Stimulated activated naive CD8-positive, alpha-beta T cell treated with anti-CD3 and anti-CD28 coated beads, Interleukin-15, amount 100 ng/mL, for 72 hours (primary cell): ENCODE data around the gene CD5L.

Source experiments
- ATAC-seq: fragments of 150-1000 bp; cut with Tn5 transposase; 2 replicates; pipeline ENCODE4 v1.10.0; 2021; ENCODE audit warnings: mild to moderate bottlenecking, moderate library complexity
- DNase-seq, 2 donors: peaks; one replicate each; pipeline ENCODE4 v3.0.0; 2021 to 2022
- H3K27ac Mint-ChIP-seq, 2 donors: one replicate each; pipeline ENCODE4 v1.8.0; 2022; ENCODE audit warnings: mild to moderate bottlenecking in 2 of 2, mixed read lengths in 2 of 2, moderate library complexity in 2 of 2
- H3K27me3 Mint-ChIP-seq: one replicate; pipeline ENCODE4 v1.8.0; 2022; ENCODE audit warnings: mixed read lengths
- H3K4me1 Mint-ChIP-seq: one replicate; pipeline ENCODE4 v1.8.0; 2022; ENCODE audit warnings: mild to moderate bottlenecking, mixed read lengths
- H3K4me3 Mint-ChIP-seq, 2 donors: one replicate each; pipeline ENCODE4 v1.8.0; 2022; ENCODE audit warnings: mild to moderate bottlenecking in 2 of 2, mixed read lengths in 2 of 2, moderate library complexity in 1 of 2
- H3K9me3 Mint-ChIP-seq, 2 donors: one replicate each; pipeline ENCODE4 v1.8.0; 2022; ENCODE audit warnings: mixed read lengths in 2 of 2

CD5L gene

GRCh38 chr1:157831968-157832626 is 9.5 kb downstream of the CD5L start:
- H3K4me1 Mint-ChIP-seq = peaks cover 6% of the 10 kb centered on the region
- H3K4me3 Mint-ChIP-seq = no peak overlapping the region
- peak overlapping the region; percentile 34 to 77 for H3K27ac Mint-ChIP-seq
- H3K27me3 Mint-ChIP-seq = peaks cover 14% of the 10 kb centered on the region
- H3K9me3 Mint-ChIP-seq = no peaks in the 10 kb centered on the region
- ATAC-seq (peak; percentile 52), DNase-seq (no peak)

- no peak overlapping the region for H3K27ac Mint-ChIP-seq
- no peak for DNase-seq
- H3K27me3 Mint-ChIP-seq = peaks cover 14% of the 10 kb centered on the region
- no peaks in the 10 kb centered on the region for H3K9me3 Mint-ChIP-seq
- H3K4me3 Mint-ChIP-seq = no peak overlapping the region
- ATAC-seq = no peak
- peaks cover 6% of the 10 kb centered on the region for H3K4me1 Mint-ChIP-seq
Measured at GRCh38 chr1:157830887-157831286, 10.7 kb downstream of the CD5L start.

- Mint-ChIP-seq H3K27me3 (peaks cover 14% of the 10 kb centered on the region), H3K27ac (no peak overlapping the region), H3K9me3 (no peaks in the 10 kb centered on the region), H3K4me1 (peaks cover 6% of the 10 kb centered on the region), H3K4me3 (no peak overlapping the region)
- ATAC-seq (no peak), DNase-seq (no peak)
Measured at GRCh38 chr1:157829711-157830110, 11.9 kb downstream of the CD5L start.

GRCh38 chr1:157829210-157829609 is 12.4 kb downstream of the CD5L start:
- Mint-ChIP-seq H3K27me3 (peaks cover 14% of the 10 kb centered on the region), H3K4me1 (peaks cover 6% of the 10 kb centered on the region), H3K4me3 (no peak overlapping the region), H3K27ac (no peak overlapping the region), H3K9me3 (no peaks in the 10 kb centered on the region)
- ATAC-seq (no peak), DNase-seq (no peak)

GRCh38 chr1:157820299-157820698 is 21.3 kb downstream of the CD5L start:
- Mint-ChIP-seq H3K9me3 (no peaks in the 10 kb centered on the region), H3K4me3 (no peak overlapping the region), H3K4me1 (no peaks in the 10 kb centered on the region), H3K27me3 (peaks cover 9% of the 10 kb centered on the region), H3K27ac (no peak overlapping the region)
- no peak for ATAC-seq
- DNase-seq = no peak

GRCh38 chr1:157819896-157820295 is 21.7 kb downstream of the CD5L start, which contains the start of gene FCRL1:
Gene FCRL1, minus strand, starts transcription at chr1:157820120. Its CDS starts 83 bp downstream, at chr1:157820037.
- ATAC-seq (no peak), DNase-seq (no peak)
- no peak within 1 kb of the TSS for H3K4me3 Mint-ChIP-seq
- H3K4me1 Mint-ChIP-seq = no peaks in the 10 kb centered on the region
- H3K27ac Mint-ChIP-seq = no peak within 1 kb of the TSS
- peaks cover 9% of the 10 kb centered on the region for H3K27me3 Mint-ChIP-seq
- no peaks in the 10 kb centered on the region for H3K9me3 Mint-ChIP-seq

GRCh38 chr1:157819215-157819614 is 22.4 kb downstream of the CD5L start:
- H3K4me1 Mint-ChIP-seq = no peaks in the 10 kb centered on the region
- no peak overlapping the region for H3K27ac Mint-ChIP-seq
- H3K27me3 Mint-ChIP-seq = peaks cover 9% of the 10 kb centered on the region
- ATAC-seq (no peak), DNase-seq (no peak)
- H3K4me3 Mint-ChIP-seq = no peak overlapping the region
- no peaks in the 10 kb centered on the region for H3K9me3 Mint-ChIP-seq

GRCh38 chr1:157813269-157813668 is 28.3 kb downstream of the CD5L start:
- H3K4me1 Mint-ChIP-seq = no peaks in the 10 kb centered on the region
- no peak overlapping the region for H3K4me3 Mint-ChIP-seq
- peaks cover 25% of the 10 kb centered on the region for H3K27me3 Mint-ChIP-seq
- ATAC-seq = no peak
- H3K9me3 Mint-ChIP-seq = peaks cover 11 to 19% of the 10 kb centered on the region in 2 donors
- H3K27ac Mint-ChIP-seq = no peak overlapping the region
- DNase-seq = no peak

GRCh38 chr1:157806431-157807149 is 35.0 kb downstream of the CD5L start:
- peaks cover 20% of the 10 kb centered on the region for H3K27me3 Mint-ChIP-seq
- H3K4me1 Mint-ChIP-seq = no peaks in the 10 kb centered on the region
- peaks cover 0 to 7% of the 10 kb centered on the region in 2 donors for H3K9me3 Mint-ChIP-seq
- peak overlapping the region in 1 of 2 donors; percentile 13 for H3K27ac Mint-ChIP-seq
- DNase-seq (no peak), ATAC-seq (no peak)
- no peak overlapping the region for H3K4me3 Mint-ChIP-seq

- H3K4me3 Mint-ChIP-seq = no peak overlapping the region
- no peak overlapping the region for H3K27ac Mint-ChIP-seq
- H3K4me1 Mint-ChIP-seq = no peaks in the 10 kb centered on the region
- peaks cover 10% of the 10 kb centered on the region for H3K27me3 Mint-ChIP-seq
- no peaks in the 10 kb centered on the region for H3K9me3 Mint-ChIP-seq
- no peak for ATAC-seq
- no peak for DNase-seq
Measured at GRCh38 chr1:157803851-157804250, 37.8 kb downstream of the CD5L start.

GRCh38 chr1:157799996-157800395 is 41.6 kb downstream of the CD5L start:
- ATAC-seq = no peak
- no peaks in the 10 kb centered on the region for H3K4me1 Mint-ChIP-seq
- H3K27me3 Mint-ChIP-seq = no peaks in the 10 kb centered on the region
- no peak for DNase-seq
- H3K4me3 Mint-ChIP-seq = no peak overlapping the region
- no peak overlapping the region for H3K27ac Mint-ChIP-seq
- H3K9me3 Mint-ChIP-seq = no peaks in the 10 kb centered on the region

GRCh38 chr1:157798211-157798610 is 43.4 kb downstream of the CD5L start:
- no peak overlapping the region for H3K4me3 Mint-ChIP-seq
- H3K27ac Mint-ChIP-seq = no peak overlapping the region
- no peaks in the 10 kb centered on the region for H3K27me3 Mint-ChIP-seq
- no peak for DNase-seq
- ATAC-seq = no peak
- H3K4me1 Mint-ChIP-seq = no peaks in the 10 kb centered on the region
- peaks cover 3 to 5% of the 10 kb centered on the region in 2 donors for H3K9me3 Mint-ChIP-seq

GRCh38 chr1:157785248-157785647 is 56.4 kb downstream of the CD5L start:
- Mint-ChIP-seq H3K4me1 (peaks cover 10% of the 10 kb centered on the region), H3K9me3 (peaks cover 12 to 15% of the 10 kb centered on the region in 2 donors), H3K27ac (no peak overlapping the region), H3K4me3 (no peak overlapping the region), H3K27me3 (peaks cover 13% of the 10 kb centered on the region)
- DNase-seq (no peak), ATAC-seq (no peak)

- Mint-ChIP-seq H3K4me1 (peaks cover 10% of the 10 kb centered on the region), H3K27ac (no peak overlapping the region), H3K27me3 (peaks cover 13% of the 10 kb centered on the region), H3K9me3 (peaks cover 8 to 11% of the 10 kb centered on the region in 2 donors), H3K4me3 (no peak overlapping the region)
- no peak for DNase-seq
- ATAC-seq = no peak
Measured at GRCh38 chr1:157784801-157785200, 56.8 kb downstream of the CD5L start.

GRCh38 chr1:157782931-157783330 is 58.7 kb downstream of the CD5L start:
- peaks cover 10% of the 10 kb centered on the region for H3K4me1 Mint-ChIP-seq
- DNase-seq (no peak), ATAC-seq (no peak)
- peaks cover 5 to 9% of the 10 kb centered on the region in 2 donors for H3K9me3 Mint-ChIP-seq
- no peak overlapping the region for H3K27ac Mint-ChIP-seq
- H3K27me3 Mint-ChIP-seq = peaks cover 19% of the 10 kb centered on the region
- H3K4me3 Mint-ChIP-seq = no peak overlapping the region

- Mint-ChIP-seq H3K27me3 (peaks cover 19% of the 10 kb centered on the region), H3K4me1 (peaks cover 10% of the 10 kb centered on the region), H3K27ac (no peak overlapping the region), H3K4me3 (no peak overlapping the region), H3K9me3 (no peaks in the 10 kb centered on the region)
- ATAC-seq = peak; percentile 58
- DNase-seq = no peak
Measured at GRCh38 chr1:157781048-157781447, 60.6 kb downstream of the CD5L start.
